Subcutaneous adipose tissue (tissue), 4 donors: ENCODE results near the gene NDST3. TPM values are rescaled to one million over a fixed set of nuclear protein-coding genes. Genes with fewer than 3 reads are reported as not detected.

Source experiments
- small RNA-seq: library from RNA; depleted of rRNA; stranded (forward); fragments of <200 nt; gene quantifications from one replicate; pipeline ENCODE3, GENCODE V24; 2016
- total RNA-seq, 4 donors: library from RNA; depleted of rRNA; stranded (reverse); fragments of >200 nt; gene quantifications; one replicate each; pipeline ENCODE4 v1.1.0, GENCODE V29; 2016
- TF ChIP-seq, protein P1 (sequence below): fragments of 450-650 bp; IDR thresholded peaks from one replicate; pipeline ENCODE4 v1.5.1; 2016; ENCODE audit warnings: low read depth, mild to moderate bottlenecking, control low read depth, antibody characterized with exemption, moderate library complexity

Gene NDST3
- total RNA-seq, 4 donors from 2014 or later = not detected

DNA sequence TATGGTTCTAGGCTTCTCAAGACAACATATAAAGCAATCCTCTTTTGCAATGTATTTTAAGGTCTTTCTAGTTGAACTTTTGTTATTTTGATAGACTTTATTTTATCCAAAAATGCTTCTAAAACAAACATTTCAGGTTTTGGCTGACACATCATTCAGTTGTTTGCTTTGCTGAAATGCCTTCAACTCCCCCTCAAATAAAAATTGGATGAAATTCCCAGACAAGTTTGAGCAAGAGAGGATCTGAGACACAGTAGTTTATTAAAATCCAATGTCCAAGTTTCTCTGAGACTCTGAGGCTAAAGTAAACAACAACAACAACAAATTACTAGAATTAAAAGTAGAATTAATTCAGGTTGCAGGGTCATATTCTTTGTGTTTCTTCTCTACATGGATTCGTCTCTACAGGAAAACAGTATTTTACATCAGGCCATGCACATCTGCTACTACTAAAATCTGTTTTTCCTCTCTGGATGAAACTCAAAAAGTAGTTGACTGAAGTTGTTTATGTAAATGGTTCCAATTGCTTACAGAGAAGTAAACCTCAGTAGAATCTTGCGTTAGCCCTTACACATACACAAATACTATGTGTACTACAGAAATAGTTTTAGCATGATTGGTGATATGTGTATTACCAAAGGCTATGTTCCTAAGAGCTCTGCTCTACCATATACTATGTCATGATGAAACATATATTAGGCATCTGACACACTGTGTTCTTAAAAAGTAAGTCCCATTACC, 253.6 kb downstream of the NDST3 start:
- TF ChIP-seq, protein P1, sequence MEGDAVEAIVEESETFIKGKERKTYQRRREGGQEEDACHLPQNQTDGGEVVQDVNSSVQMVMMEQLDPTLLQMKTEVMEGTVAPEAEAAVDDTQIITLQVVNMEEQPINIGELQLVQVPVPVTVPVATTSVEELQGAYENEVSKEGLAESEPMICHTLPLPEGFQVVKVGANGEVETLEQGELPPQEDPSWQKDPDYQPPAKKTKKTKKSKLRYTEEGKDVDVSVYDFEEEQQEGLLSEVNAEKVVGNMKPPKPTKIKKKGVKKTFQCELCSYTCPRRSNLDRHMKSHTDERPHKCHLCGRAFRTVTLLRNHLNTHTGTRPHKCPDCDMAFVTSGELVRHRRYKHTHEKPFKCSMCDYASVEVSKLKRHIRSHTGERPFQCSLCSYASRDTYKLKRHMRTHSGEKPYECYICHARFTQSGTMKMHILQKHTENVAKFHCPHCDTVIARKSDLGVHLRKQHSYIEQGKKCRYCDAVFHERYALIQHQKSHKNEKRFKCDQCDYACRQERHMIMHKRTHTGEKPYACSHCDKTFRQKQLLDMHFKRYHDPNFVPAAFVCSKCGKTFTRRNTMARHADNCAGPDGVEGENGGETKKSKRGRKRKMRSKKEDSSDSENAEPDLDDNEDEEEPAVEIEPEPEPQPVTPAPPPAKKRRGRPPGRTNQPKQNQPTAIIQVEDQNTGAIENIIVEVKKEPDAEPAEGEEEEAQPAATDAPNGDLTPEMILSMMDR = no peak

DNA sequence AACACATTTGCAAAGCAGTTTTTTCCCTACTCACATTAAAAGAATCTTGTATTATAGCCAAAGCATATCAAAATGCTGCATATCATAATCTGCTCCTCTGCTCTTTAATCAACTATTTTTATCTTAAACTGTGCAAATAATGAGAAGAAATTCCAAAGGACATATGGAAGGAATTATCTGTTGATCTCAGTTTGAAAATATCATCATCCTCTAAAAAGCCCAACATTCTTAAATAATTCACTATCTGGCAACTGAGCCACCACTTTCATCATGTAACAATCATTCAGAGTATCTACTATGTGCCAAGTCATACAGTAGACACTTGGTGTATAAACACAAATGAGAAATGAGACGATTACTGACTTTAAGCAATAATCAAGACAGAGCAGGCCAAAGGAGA, 255.5 kb downstream of the NDST3 start:
- TF ChIP-seq, protein P1 = no peak

DNA sequence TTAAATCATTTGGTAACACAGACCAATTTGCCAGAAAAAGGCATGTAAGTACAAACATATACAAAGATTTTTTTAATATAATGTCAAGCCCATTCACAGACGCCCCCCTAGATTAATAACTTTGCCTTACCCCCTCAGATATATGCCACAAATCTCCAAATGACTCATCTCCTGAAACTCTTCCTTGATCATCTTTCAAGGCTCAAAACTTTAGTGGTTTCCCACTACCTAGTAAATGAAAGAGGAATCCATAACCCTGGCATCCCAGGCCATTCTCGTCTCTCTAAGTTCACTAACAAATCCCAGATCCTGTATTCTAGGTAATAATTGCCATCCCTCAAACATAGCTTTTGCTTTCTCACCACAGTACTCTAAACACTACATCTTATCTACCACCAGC, 256.7 kb downstream of the NDST3 start:
- TF ChIP-seq, protein P1 = no peak

DNA sequence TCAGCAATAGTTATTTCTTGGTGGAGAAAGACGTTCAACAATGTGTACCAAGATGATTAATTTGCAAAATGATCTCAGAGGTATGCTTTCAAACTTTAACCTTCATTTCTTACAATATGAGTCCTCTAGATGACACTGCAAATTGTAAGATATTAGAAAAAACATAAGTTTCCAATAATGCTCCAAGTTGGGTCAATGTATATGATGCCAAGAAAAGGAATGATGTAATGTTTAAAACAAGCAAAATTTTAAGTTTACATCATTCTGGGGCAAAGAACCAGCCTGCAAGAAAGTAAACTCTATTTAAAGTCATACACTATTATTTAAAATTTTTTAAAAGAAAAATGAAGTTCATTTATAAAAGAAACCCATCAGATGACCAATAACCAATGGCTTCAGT, 262.4 kb downstream of the NDST3 start:
- TF ChIP-seq, protein P1 = no peak

DNA sequence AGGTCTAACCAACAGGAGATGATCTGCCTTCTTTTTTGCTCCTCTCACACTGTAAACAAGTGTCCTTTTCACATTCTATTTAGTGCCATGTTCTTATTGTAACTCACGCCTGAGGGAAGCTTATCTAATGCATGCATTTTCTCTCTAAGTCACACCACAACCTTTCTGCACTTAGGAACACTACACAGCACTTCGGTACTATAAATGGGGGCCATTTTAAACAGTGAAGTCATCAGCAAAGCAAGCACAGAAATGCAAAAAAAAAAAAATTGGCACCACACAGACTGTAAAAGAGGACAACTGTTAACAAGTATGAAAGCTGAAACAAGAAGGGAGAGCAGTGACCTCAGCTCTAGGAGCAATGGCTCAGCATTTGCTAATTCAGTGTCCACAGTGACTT, 273.4 kb downstream of the NDST3 start:
- TF ChIP-seq, protein P1 = no peak

Small RNA genes within 50 kb of the gene (small RNA-seq; reads per million reads assigned to genes)
- gene SNORA24 = not detected
